ENCODE results near the gene WFS1.

DNA sequence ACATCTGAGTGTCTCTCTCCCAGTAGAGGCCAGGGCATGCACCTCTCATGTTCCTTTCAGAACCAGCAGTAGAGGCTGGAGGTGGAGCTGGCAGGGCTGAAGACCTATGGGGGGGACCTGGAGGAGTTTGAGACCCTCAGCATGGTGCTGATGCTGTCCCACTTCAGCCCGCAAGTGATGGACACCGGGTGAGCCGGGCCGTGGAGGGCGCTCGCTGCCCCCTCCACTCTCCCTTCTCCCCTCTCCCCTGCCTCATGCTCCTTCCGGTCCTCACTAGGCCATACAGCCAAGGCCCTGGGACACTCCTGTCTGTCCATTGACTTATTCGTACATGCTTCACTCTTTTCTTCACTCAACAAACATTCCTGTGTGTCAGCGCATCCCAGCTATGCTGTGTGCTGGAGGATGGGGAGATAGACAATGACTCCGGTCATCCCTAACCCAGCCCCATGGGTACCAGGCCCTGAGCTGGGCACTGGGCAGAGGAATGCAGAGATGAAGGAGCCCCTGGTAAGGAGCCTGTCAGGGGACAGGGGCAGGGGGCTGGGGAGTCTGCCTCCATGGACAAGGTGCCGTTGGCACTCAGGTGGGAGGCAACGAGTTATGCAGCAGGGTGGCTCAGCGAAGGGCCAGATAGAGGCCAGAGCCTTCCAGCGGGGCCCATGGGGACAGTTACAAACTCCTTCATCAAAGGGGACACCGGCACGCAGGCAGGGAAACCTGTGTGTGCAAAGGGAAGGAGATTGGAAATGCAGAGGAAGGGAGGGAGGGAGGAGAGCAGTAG, 28.4 kb upstream of the WFS1 start:
- TF ChIP-seq, protein P1, sequence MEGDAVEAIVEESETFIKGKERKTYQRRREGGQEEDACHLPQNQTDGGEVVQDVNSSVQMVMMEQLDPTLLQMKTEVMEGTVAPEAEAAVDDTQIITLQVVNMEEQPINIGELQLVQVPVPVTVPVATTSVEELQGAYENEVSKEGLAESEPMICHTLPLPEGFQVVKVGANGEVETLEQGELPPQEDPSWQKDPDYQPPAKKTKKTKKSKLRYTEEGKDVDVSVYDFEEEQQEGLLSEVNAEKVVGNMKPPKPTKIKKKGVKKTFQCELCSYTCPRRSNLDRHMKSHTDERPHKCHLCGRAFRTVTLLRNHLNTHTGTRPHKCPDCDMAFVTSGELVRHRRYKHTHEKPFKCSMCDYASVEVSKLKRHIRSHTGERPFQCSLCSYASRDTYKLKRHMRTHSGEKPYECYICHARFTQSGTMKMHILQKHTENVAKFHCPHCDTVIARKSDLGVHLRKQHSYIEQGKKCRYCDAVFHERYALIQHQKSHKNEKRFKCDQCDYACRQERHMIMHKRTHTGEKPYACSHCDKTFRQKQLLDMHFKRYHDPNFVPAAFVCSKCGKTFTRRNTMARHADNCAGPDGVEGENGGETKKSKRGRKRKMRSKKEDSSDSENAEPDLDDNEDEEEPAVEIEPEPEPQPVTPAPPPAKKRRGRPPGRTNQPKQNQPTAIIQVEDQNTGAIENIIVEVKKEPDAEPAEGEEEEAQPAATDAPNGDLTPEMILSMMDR (IDR thresholded peaks at IDR 0.05) = no peak
- no peak for TF ChIP-seq EP300 (IDR thresholded peaks at IDR 0.05)
